ENCODE measurements around the gene DNAJA4. TPM values are rescaled to one million over a fixed set of nuclear protein-coding genes. Genes with fewer than 3 reads are reported as not detected.
A peak's percentile ranks its signal among the peaks of the same experiment; 100 is the strongest.

DNAJA4 gene
- total and polyA plus RNA-seq, 9 of the 15 experiments (the other 6 are each of a cell fraction or from before 2014, with no cell fraction given), result 0.11 to 1.0 (median 0.16) TPM; not detected in 4

DNA sequence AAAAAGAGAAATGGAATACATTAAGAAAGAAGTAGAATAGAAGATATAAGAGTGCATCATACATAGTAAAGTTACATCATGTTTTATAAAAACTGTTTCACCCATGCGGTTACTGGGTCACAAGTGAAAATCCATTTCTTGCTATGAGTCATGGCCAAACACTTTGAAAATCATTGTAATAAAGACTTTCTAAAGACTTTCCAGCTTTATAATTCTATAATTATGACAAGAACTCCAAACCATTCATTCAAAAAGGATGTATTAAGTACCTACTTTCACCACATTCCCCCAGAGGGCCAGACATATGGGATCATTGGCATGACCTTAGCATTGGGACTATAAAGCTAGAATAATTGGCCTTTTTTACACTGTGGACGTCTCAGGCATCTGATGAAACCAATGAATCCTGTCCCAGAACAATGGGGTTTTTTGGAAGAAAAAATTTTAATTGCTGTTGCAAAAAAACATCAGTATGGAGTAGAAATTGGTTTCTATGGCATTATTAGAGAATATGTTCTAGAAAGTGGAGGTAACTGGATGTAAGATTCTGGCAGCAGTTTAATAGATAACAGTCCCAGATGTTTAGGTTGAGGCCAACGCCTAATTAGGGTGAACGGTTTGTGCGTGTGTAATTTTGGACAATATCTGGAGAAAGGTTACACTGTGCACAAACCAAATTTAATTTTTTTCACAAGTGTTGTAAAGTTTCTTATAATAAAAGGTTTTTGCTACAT lies 38.4 kb downstream of the DNAJA4 start (continued):
- TF ChIP-seq CEBPG (CRISPR knock-in tag; IDR thresholded peaks at IDR 0.05) (no peak), CEBPG (tag; conservative IDR thresholded peaks at IDR 0.05 in 1 of 2, IDR thresholded peaks at IDR 0.05 in 1 of 2) (peak in 1 of 2 experiments; percentile 71; a peak in 2 of 4 replicates), TEAD1 (CRISPR knock-in tag; IDR thresholded peaks at IDR 0.05) (no peak), ESRRA (IDR thresholded peaks at IDR 0.05; ENCODE audit: borderline replicate concordance, low read depth) (no peak), FOSL1 (tag; conservative IDR thresholded peaks at IDR 0.05) (peak; percentile 42; the same call in 1 of the 2 replicates), SRF (CRISPR knock-in tag; IDR thresholded peaks at IDR 0.05) (peak in 1 of 2 experiments; percentile 68; a peak in 1 of 4 replicates)

DNA sequence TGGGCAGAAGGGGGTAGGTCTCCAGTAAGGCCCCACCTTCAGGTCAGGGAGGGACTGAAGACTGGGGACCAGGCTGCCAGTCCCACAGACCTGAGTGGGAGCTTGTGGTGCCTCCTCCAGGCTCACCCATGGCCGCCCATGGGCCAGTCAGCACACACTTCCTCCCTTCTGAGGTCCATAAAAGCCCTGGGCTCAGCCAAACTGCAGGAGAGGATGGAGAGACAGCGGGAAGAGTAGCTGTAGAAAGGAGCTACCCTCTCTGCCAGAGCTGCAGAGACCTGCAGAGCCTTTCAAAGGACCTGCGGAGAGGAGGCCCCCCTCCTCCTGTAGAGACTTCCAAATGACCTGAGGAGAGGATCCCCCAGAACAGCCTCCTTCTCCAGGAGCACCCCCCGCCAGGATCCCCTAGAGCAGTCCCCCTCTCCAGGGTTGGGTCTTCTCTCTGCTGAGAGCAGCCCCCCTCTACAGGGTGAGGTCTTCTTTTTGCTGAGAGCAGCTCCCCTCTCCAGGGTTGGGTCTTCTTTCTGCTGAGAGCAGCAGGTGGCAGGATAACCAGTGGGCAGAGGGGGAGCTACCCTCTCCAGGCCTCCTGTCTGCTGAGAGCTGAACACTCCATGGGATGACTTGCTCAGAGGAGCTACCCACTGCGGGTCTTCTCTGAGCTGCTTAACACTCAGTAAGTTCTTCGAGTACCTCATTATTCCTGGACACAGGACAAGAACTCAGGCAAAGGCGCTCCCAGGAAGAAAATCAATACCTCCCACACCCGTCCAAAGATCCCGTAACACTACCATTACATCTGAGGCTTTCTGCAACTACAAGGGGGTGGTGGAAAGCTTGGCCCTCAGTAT lies 40.1 kb downstream of the DNAJA4 start:
- H3K27me3 ChIP-seq (ENCODE audit: control insufficient read depth in 2 of 2, insufficient read depth in 2 of 2, low read length in 2 of 2), result no peaks in the 10 kb centered on the region
- H3K27ac ChIP-seq (ENCODE audit: extremely low read depth, low read depth, low read length), result peak overlapping the region; percentile 38
- DNase-seq (ENCODE audit: extremely low read depth in 1 of 4, low spot score in 3 of 4) (peak in 1 of 4 experiments; percentile 44), FAIRE-seq (no peak), ATAC-seq (peak; percentile 10)
- CTCF ChIA-PET (ENCODE audit: low intra/inter-chr PET ratio), result interaction anchor here (0.6 kb wide), 1 partner anchor 29 kb away, joined by 3 read pairs; no protein-coding TSS in a partner anchor
- no peaks in the 10 kb centered on the region for H4K20me1 ChIP-seq (replicated peaks; ENCODE audit: control insufficient read depth, insufficient read depth, low read length)
- intact Hi-C loops (cut with micrococcal nuclease), result loop anchor here (5.0 kb wide), 1 partner anchor 313 kb away; no protein-coding TSS in a partner anchor
- peak overlapping the region; percentile 81 for H3K4me2 ChIP-seq (ENCODE audit: insufficient read depth, low read length)
- no peaks in the 10 kb centered on the region for H3K9me1 ChIP-seq (ENCODE audit: control insufficient read depth, insufficient read depth, low read length)
- in situ Hi-C loops (cut with MboI), result no loop called here
- H3K36me3 ChIP-seq (ENCODE audit: control insufficient read depth, insufficient read depth, low read length), result no peaks in the 10 kb centered on the region
- WGBS (ENCODE audit: insufficient coverage, low coverage, missing lambda C conversion rate), result 78% methylated on average over 9 of the region's 9 CpGs
- H3K9ac ChIP-seq (ENCODE audit: insufficient read depth in 1 of 2, low read depth in 2 of 2, low read length in 2 of 2), result peak overlapping the region; percentile 49 to 86
- POLR2A ChIA-PET, result interaction anchor here (0.8 kb wide), 2 partner anchors 60 to 112 kb away, joined by 3 read pairs; no protein-coding TSS in a partner anchor
- no TSS peak for BruUV-seq (replicated peaks)
- 0 out of 2 replicates have a peak overlapping the region, but pooled peaks have one; percentile 32 for H3K4me3 ChIP-seq
- peaks cover 4% of the 10 kb centered on the region; the same call in 2 of the 3 replicates for H3K79me2 ChIP-seq (ENCODE audit: control insufficient read depth, insufficient read depth, low read length)
- H3K4me1 ChIP-seq (replicated peaks in 1 of 2; ENCODE audit: control insufficient read depth in 2 of 2, insufficient read depth in 2 of 2, low read length in 2 of 2), result peaks cover 44 to 50% of the 10 kb centered on the region in 2 experiments
- H3K9me3 ChIP-seq (replicated peaks; ENCODE audit: control insufficient read depth, insufficient read depth, low read depth, low read length), result no peaks in the 10 kb centered on the region
- peak overlapping the region; percentile 93 for H2AFZ ChIP-seq (ENCODE audit: low read depth, low read length)
- no peak for TF ChIP-seq TAL1 (IDR thresholded peaks at IDR 0.05)
- TF ChIP-seq, protein P1, sequence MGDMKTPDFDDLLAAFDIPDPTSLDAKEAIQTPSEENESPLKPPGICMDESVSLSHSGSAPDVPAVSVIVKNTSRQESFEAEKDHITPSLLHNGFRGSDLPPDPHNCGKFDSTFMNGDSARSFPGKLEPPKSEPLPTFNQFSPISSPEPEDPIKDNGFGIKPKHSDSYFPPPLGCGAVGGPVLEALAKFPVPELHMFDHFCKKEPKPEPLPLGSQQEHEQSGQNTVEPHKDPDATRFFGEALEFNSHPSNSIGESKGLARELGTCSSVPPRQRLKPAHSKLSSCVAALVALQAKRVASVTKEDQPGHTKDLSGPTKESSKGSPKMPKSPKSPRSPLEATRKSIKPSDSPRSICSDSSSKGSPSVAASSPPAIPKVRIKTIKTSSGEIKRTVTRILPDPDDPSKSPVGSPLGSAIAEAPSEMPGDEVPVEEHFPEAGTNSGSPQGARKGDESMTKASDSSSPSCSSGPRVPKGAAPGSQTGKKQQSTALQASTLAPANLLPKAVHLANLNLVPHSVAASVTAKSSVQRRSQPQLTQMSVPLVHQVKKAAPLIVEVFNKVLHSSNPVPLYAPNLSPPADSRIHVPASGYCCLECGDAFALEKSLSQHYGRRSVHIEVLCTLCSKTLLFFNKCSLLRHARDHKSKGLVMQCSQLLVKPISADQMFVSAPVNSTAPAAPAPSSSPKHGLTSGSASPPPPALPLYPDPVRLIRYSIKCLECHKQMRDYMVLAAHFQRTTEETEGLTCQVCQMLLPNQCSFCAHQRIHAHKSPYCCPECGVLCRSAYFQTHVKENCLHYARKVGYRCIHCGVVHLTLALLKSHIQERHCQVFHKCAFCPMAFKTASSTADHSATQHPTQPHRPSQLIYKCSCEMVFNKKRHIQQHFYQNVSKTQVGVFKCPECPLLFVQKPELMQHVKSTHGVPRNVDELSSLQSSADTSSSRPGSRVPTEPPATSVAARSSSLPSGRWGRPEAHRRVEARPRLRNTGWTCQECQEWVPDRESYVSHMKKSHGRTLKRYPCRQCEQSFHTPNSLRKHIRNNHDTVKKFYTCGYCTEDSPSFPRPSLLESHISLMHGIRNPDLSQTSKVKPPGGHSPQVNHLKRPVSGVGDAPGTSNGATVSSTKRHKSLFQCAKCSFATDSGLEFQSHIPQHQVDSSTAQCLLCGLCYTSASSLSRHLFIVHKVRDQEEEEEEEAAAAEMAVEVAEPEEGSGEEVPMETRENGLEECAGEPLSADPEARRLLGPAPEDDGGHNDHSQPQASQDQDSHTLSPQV (IDR thresholded peaks at IDR 0.05), result 0 out of 2 replicates have a peak, but pooled peaks have one; percentile 3
- TF ChIP-seq, protein P2, sequence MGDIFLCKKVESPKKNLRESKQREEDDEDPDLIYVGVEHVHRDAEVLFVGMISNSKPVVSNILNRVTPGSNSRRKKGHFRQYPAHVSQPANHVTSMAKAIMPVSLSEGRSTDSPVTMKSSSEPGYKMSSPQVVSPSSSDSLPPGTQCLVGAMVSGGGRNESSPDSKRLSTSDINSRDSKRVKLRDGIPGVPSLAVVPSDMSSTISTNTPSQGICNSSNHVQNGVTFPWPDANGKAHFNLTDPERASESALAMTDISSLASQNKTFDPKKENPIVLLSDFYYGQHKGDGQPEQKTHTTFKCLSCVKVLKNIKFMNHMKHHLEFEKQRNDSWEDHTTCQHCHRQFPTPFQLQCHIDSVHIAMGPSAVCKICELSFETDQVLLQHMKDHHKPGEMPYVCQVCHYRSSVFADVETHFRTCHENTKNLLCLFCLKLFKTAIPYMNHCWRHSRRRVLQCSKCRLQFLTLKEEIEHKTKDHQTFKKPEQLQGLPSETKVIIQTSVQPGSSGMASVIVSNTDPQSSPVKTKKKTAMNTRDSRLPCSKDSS (IDR thresholded peaks at IDR 0.05; ENCODE audit: low read depth, partially characterized antibody), result peak; percentile 45
- no peak for TF ChIP-seq ZNF586 (CRISPR knock-in tag; conservative IDR thresholded peaks at IDR 0.05)
- 0 out of 2 replicates have a peak, but pooled peaks have one; percentile 46 for TF ChIP-seq EHMT2 (IDR thresholded peaks at IDR 0.05)

Data from K562 (cell line).